GM21390 (cell line): ENCODE measurements around the gene TDRD9.
"Not testable (repeated sequence)": the region's sequence is repeated elsewhere in the genome, so short reads cannot be mapped to it uniquely, and the experiment has no call there.

ENCODE experiments used
- ATAC-seq: cut with Tn5 transposase; IDR thresholded peaks from one replicate; pipeline ENCODE4 v1.9.1; 2021; ENCODE audit not compliant: unreplicated experiment

TDRD9 gene

GRCh38 chr14:103974575-103974974, 46.3 kb downstream of the TDRD9 start:
- no peak for ATAC-seq

DNA sequence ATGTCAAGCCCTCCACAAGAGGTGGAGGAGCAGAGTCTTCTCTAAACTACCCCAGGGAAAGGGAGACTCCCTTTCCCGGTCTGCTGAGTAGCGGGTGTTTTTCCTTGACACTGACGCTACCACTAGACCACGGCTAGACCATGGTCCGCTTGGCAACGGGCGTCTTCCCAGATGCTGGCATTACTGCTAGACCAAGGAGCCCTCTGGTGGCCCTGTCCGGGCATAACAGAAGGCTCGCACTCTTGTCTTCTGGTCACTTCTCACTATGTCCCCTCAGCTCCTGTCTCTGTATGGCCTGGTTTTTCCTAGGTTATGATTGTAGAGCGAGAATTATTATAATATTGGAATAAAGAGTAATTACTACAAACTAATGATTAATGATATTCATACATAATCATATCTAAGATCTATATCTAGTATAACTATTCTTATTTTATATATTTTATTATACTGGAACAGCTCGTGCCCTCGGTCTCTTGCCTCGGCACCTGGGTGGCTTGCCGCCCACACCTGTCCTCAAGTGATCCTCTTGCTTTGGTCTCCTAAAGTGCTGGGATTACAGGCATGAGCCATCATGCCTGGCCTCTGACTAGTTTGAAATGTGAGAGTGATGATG, 52.5 kb downstream of the TDRD9 start:
- ATAC-seq: not testable (repeated sequence)

DNA sequence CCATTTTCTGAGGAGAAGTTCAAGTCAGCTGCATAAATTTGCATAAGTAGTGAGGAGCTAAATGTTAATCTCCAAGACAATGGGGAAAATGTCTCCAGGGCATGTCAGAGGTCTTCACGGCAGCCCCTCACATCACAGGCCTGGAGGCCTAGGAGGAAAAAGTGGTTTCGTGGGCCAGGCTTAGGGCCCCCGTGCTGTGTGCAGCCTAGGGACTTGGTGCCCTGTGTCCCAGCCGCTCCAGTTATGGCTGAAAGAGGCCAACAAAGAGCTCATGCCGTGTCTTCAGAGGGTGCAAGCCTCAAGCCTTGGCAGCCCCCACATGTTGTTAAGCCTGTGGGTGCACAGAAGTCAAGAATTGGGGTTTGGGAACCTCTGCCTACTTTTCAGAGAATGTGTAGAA, 55.9 kb downstream of the TDRD9 start:
- ATAC-seq: no peak

- no peak for ATAC-seq
These were observed 60.8 kb downstream of the TDRD9 start for GRCh38 chr14:103989034-103989433.

GRCh38 chr14:103989964-103990363, 61.7 kb downstream of the TDRD9 start:
- ATAC-seq: no peak

DNA sequence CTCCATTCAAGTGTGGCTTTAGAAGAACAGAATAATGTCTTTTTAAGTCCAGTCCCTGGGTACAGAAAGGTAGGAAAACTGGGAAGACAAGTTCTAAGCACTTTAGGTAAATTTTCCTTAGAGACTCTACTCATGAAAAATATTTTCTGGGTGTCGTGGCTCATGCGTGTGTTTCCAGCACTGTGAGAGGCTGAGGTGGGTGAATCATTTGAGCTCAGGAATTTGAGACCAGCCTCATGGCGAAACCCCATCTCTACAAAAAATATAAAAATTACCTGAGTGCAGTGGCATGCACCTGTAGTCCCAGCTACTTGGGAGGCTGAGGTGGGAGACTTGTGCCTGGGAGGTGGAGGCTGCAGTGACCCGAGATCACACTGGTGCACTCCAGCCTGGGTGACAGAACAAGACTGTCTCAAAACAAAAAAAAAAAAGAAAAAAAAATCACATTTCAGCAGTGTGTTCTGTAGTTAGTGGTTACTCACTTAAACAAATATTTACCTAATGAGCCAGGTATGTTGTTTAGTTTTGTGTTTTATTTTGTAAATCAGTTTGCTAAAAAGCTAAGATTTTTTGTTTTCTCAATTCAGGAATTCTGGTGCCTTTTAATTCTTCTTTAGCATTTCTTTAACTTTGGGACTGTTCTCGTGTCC, 66.4 kb downstream of the TDRD9 start:
- no peak for ATAC-seq

DNA sequence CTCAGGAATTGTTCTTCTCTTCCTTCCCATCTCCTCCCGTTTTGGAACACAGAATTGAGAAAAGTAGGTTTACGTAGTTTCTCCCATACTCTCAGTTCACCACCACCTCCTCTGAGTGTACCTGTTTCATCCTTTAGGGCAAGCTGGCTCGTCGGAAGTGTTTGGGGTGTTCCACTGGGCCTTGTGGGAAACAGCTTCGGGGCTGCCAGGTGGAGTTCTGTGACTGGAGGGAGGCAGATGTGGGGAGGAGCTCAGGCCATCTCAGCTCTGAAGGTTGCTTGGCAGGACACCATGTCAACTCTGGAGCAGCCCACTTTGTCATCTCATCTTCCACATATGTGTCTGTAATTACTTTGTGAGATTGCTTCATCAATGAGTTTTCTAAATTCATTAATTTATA, 67.6 kb downstream of the TDRD9 start:
- no peak for ATAC-seq

- no peak for ATAC-seq
These were observed 69.1 kb downstream of the TDRD9 start for GRCh38 chr14:103997391-103997790.

GRCh38 chr14:103998027-103998426, 69.8 kb downstream of the TDRD9 start:
- no peak for ATAC-seq

DNA sequence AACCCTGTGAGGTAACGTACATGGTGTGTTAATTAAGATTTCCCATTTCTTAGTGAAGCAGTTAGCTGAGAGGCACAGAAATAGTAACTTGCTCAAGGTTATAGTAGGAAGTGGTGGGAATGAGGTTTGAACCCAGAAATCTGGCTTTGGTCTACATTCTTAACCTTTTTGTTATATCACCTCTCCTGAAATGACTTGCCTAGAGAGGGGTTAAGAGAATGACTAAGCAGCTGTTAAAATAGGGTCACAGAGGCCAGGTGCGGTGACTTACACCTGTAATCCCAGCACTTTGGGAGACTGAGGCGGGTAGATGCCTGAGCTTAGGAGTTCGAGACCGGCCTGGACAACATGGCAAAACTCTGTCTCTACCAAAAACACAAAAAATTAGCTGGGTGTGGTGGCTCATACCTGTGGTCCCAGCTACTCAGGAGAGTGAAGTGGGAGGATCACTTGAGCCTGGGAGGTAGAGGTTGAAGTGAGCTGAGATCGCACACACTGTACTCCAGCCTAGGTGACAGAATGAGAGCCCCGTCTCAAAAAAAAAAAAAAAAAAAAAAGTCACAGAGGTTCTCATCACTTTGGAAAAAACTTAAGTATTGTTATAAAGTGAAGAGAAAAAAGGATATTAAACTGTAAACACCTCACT, 71.7 kb downstream of the TDRD9 start:
- ATAC-seq: no peak

- no peak for ATAC-seq
These were observed 72.7 kb downstream of the TDRD9 start for GRCh38 chr14:104001003-104001402.

DNA sequence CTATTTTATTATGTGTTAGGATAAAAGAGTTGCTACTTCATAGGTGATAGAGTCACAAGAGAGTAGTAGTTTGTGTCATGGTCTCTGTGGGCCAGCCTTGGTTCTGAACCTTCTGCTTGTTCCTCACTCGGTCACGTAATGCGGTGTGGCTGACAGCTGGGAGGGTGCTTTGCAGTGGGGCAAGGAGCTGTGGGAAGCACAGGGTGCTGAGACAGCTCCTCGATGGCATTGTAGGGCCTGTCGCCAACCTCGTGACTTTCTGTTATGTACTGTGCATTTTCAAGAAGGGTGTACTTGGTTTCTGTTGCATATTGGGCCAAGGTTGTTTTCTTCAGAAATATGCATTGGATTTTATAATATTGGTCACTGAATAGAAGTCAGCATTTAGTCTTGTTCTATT, 75.4 kb downstream of the TDRD9 start:
- ATAC-seq: no peak

- no peak for ATAC-seq
These were observed 76.6 kb downstream of the TDRD9 start for GRCh38 chr14:104004849-104005248.

DNA sequence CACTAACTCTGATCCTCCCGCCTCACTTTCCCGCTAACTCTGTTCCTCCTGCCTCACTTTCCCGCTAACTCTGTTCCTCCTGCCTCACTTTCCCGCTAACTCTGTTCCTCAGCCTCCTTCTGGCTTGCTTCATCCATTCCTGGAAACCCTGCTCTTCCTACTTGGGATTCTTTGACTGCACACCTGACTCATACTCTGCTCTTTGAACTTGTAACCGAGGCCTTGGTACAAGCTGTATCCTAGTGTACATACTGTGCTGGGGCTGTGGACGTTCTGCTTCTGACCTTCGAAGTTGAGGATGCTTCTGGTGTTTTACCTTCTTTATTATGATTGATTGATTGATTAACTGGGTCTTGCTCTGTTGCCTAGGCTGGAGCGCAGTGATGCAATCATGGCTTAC, 77.2 kb downstream of the TDRD9 start:
- ATAC-seq: no peak

GRCh38 chr14:104007121-104007520, 78.9 kb downstream of the TDRD9 start:
- no peak for ATAC-seq

DNA sequence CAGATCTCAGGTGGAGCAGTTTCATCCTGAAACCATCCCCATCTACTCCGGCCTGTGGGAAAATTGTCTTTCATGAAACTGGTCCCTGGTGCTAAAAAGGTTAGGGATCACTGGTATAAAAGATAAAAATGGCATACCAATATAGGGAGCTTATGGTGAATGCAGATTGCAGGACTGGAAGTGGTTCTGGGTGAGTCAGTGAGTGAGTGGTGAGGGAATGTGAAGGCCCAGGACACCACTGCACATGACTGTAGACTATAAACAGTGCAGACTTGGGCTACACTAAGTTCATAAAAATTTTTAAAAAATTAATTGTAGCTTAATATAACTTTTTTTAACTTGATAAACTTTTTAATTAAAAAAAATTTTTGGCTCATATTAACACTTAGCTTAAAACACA, 81.0 kb downstream of the TDRD9 start:
- no peak for ATAC-seq

DNA sequence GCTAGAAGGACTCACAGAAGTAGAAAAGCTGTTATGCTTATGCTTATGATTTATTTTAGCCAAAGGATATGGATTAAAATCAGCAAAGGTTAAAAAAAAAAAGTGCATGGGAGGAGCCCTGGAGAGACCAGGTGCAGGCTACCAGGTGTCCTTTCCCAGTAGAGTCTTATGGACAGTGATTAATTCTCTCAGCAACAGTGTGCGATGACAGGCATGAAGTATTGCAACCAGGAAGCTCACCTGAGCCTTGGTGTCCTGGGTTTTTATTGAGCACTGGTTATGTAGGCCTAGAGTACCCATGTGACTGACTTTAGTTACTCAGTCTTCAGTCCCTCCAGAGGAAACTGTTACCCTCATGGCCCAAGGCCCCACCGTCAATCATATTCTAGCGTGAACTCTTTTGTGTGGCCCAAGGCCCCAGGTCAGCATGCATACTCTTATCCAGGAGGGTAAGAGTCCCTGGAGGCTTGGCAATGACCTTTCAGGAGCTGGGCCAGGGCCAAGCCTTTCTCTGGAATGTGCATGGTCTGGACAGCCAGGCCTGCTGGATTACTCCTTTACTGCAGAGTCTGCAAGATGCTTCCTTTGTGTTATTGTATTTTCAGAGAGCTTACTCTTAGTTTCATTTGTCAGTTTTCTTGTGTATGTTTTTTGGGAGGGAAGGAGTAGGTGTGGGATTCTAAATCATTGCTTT, 83.7 kb downstream of the TDRD9 start:
- no peak for ATAC-seq

DNA sequence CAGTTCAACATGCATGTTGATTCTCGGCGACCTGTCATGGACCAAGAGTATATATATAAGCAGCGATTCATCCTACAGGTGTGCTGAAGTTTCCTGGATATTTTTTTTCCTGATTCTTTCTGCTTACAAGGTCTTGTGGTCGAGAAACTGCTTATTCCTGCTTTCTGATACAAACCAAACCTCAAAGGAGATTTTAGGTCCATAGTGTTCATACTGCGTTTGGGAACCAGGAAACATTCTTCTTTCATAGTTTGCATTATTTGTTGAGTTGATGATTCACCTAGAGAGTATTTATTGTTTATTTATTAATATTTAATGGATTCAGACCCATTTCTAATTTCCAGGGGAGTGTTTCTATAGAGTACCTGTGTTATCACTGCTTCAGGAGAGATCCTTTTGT, 86.5 kb downstream of the TDRD9 start:
- no peak for ATAC-seq

DNA sequence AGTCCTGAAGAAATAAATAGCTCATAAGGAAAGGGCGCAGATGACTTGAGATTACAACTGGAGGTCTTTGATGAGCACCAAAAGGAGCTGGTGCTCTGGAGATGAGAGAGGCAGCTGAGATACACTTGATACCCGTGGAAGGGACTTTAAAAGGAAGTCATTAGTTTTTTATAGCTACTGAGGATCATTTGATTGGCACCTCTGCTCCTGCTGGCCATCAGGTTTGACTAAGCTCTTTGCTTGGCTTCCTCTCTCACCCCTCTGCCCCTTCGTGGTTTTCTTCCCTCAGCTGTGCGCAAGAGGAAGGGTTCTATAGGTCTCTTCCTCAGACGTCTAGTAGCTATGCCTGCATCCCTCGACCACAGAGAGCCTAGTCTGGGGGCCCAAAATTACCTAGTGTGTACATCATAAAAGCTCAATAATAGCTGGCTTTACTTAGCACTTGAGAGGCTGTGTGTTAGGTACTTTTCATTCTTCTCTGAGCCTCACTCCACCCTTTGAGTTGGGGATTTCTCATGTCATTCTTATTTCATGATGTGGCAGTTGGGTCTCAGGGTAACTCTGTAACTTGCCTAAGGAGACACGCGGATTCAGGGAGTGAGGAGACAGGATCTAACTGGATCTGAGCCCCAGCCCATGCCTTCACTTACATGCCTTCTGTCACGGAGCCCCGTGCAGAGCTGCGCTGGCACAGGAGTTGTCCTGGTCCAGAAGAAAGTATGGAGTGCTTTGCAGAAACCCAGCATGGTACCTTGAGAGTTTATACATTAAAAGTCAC, 88.8 kb downstream of the TDRD9 start:
- ATAC-seq: no peak

DNA sequence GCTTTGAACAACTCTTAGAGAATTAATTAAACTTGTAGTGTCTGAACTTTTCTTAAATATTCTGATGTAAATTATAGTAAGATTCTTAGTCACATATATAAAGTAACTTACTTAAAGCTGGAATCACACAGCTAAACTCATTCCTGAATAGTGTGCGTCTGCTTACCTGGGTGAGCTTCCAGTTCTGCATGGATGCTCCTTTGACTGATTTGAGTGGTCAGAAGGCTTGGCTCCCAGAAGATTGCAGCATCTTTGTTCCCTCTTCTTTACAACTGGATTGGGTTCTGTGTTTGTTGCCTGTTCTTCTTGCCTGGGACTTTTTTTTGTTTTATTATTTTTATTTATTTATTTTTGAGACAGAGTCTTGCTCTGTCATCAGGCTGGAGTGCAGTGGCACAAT, 90.8 kb downstream of the TDRD9 start:
- no peak for ATAC-seq

DNA sequence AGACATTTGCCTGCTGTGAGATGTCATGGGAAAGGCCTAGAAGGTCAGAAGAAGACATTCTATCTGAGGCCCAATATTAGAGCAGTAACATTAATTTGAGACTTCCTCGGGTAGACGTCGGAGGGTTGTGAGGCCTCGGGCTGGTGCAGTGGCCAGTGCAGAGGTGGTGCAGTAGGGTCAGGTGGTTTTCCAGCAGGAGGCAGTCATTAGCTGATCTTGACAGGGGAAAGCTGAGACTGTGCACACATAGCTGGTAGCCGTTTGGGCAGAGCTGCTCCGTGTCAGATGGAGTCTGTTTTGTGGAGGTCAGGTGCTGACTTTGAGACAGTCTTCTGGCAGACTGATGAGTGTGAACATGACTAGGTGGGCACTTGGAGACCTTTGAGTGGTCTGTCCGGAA, 91.5 kb downstream of the TDRD9 start:
- ATAC-seq: no peak
